Liver (tissue), 9 donors: ENCODE data around the gene LRP11. TPM values are rescaled to one million over a fixed set of nuclear protein-coding genes. Genes with fewer than 3 reads are reported as not detected.

Experiments used
- DNase-seq: peaks from one replicate; pipeline ENCODE4 v3.0.0-alpha.2; 2017; ENCODE audit warnings: low spot score
- H3K27ac ChIP-seq, 2 donors: one replicate each; pipeline ENCODE4 v1.7.0; 2013; ENCODE audit warnings: inconsistent platforms in 2 of 2, low read length in 2 of 2, control low read depth in 1 of 2, low read depth in 1 of 2, mild to moderate bottlenecking in 1 of 2
- H3K27me3 ChIP-seq, 4 donors: one replicate each; pipeline versions ENCODE4 v1.6.1 to v1.7.0; 2013; ENCODE audit warnings: low read length in 3 of 4, inconsistent platforms in 1 of 4, mild to moderate bottlenecking in 1 of 4, moderate library complexity in 1 of 4; ENCODE audit not compliant: control insufficient read depth in 4 of 4, insufficient read depth in 4 of 4
- H3K36me3 ChIP-seq, 4 donors: one replicate each; pipeline versions ENCODE4 v1.6.1 to v1.7.0; 2013; ENCODE audit warnings: low read length in 3 of 4, mild to moderate bottlenecking in 3 of 4, low read depth in 1 of 4, moderate library complexity in 1 of 4; ENCODE audit not compliant: control insufficient read depth in 4 of 4, insufficient read depth in 3 of 4
- H3K4me1 ChIP-seq, 4 donors: one replicate each; pipeline versions ENCODE4 v1.6.1 to v1.7.0; 2013; ENCODE audit warnings: low read length in 3 of 4, mild to moderate bottlenecking in 3 of 4, moderate library complexity in 1 of 4; ENCODE audit not compliant: control insufficient read depth in 4 of 4, insufficient read depth in 4 of 4
- H3K4me3 ChIP-seq, 3 donors: one replicate each; pipeline versions ENCODE4 v1.6.1 to v1.7.0; 2013; ENCODE audit warnings: low read length in 3 of 3, control low read depth in 1 of 3, low read depth in 1 of 3, mild to moderate bottlenecking in 1 of 3
- H3K9ac ChIP-seq, 2 donors: one replicate each; pipeline ENCODE4 v1.7.0; 2013; ENCODE audit warnings: low read length in 2 of 2, mild to moderate bottlenecking in 2 of 2, moderate library complexity in 2 of 2, control low read depth in 1 of 2, low read depth in 1 of 2
- H3K9me3 ChIP-seq, 4 donors: one replicate each; pipeline versions ENCODE4 v1.6.1 to v1.7.0; 2013; ENCODE audit warnings: low read length in 3 of 4; ENCODE audit not compliant: control insufficient read depth in 4 of 4
- ATF3 ChIP-seq: IDR thresholded peaks from 2 replicates; pipeline ENCODE4 v1.6.1; 2016; ENCODE audit warnings: antibody characterized with exemption
- EGR1 ChIP-seq, 2 donors: IDR thresholded peaks; 2 replicates each; pipeline ENCODE4 v1.6.1; 2016 to 2018; ENCODE audit warnings: antibody characterized with exemption in 2 of 2, low read depth in 2 of 2
- FOXA1 ChIP-seq: IDR thresholded peaks from 2 replicates; pipeline ENCODE4 v1.6.1; 2016; ENCODE audit warnings: antibody characterized with exemption
- FOXA2 ChIP-seq: IDR thresholded peaks from 2 replicates; pipeline ENCODE4 v1.6.1; 2016; ENCODE audit warnings: antibody characterized with exemption
- GABPA ChIP-seq, 2 donors: IDR thresholded peaks in 1 of 2; conservative IDR thresholded peaks in 1 of 2; 2 replicates each; pipeline ENCODE4 v1.6.1; 2016; ENCODE audit warnings: antibody characterized with exemption in 2 of 2, mild to moderate bottlenecking in 1 of 2, moderate library complexity in 1 of 2
- JUND ChIP-seq, 2 donors: IDR thresholded peaks; 2 replicates each; pipeline ENCODE4 v1.6.1; 2016; ENCODE audit warnings: antibody characterized with exemption in 2 of 2
- MAX ChIP-seq: IDR thresholded peaks from 2 replicates; pipeline ENCODE4 v1.6.1; 2016; ENCODE audit warnings: antibody characterized with exemption
- NR2F2 ChIP-seq: IDR thresholded peaks from 2 replicates; pipeline ENCODE4 v1.6.1; 2016; ENCODE audit warnings: antibody characterized with exemption
- RAD21 ChIP-seq, 2 donors: IDR thresholded peaks; 2 replicates each; pipeline ENCODE4 v1.6.1; 2016; ENCODE audit warnings: antibody characterized with exemption in 2 of 2, mild to moderate bottlenecking in 2 of 2
- REST ChIP-seq: IDR thresholded peaks from 2 replicates; pipeline ENCODE4 v1.6.1; 2016; ENCODE audit warnings: antibody characterized with exemption, mild to moderate bottlenecking
- RXRA ChIP-seq, 2 donors: IDR thresholded peaks; 2 replicates each; pipeline ENCODE4 v1.6.1; 2017 to 2018; ENCODE audit warnings: antibody characterized with exemption in 2 of 2, mild to moderate bottlenecking in 1 of 2
- TAF1 ChIP-seq: conservative IDR thresholded peaks from 2 replicates; pipeline ENCODE4 v1.6.1; 2016; ENCODE audit warnings: antibody characterized with exemption, mild to moderate bottlenecking
- YY1 ChIP-seq: IDR thresholded peaks from 2 replicates; pipeline ENCODE4 v1.6.1; 2016; ENCODE audit warnings: antibody characterized with exemption, mild to moderate bottlenecking
- ZBTB33 ChIP-seq: IDR thresholded peaks from 2 replicates; pipeline ENCODE4 v1.6.1; 2016; ENCODE audit warnings: antibody characterized with exemption
- WGBS: extraction: QIAGEN DNeasy Blood & Tissue Kit; methylation state at CpG from one replicate; pipeline ENCODE4 v1.1.7; 2013; 5-methylcytosine and 5-hydroxymethylcytosine counted together
- polyA plus RNA-seq, 2 donors: library from polyadenylated mRNA; stranded (reverse) in 1 of 2; unstranded in 1 of 2; fragments of 200-250 nt in 1 of 2; fragments of >200 nt in 1 of 2; fragmentation: Nextera tagmentation in 1 of 2; extraction: Ambion mirVana in 1 of 2; gene quantifications; one replicate each; pipeline versions ENCODE4 v1.2.1 to v1.2.3, GENCODE V29; 2013 to 2015
- total RNA-seq, 2 donors: library from RNA; depleted of rRNA; stranded (reverse); fragments of >200 nt; gene quantifications; one replicate each; pipeline ENCODE4 v1.2.3, GENCODE V29; 2014
- TF ChIP-seq, protein P1 (sequence below): fragments of 150-350 bp; IDR thresholded peaks from 2 replicates; pipeline ENCODE4 v1.5.1; 2017; ENCODE audit warnings: improper control_type of control experiment, low read depth, low read length; ENCODE audit not compliant: missing input control
- donor health status: healthy.
- donor health status: healthy.
- donor health status: healthy.
- donor health status: healthy.
- donor health status: healthy.

The LRP11 gene
- total and polyA plus RNA-seq, 4 donors = 3.4 to 13.3 (median 6.0) TPM

GRCh38 chr6:149842331-149842730, 21.8 kb downstream of the LRP11 start:
- H3K4me3 ChIP-seq = no peak overlapping the region
- H3K27me3 ChIP-seq = no peaks in the 10 kb centered on the region
- H3K9ac ChIP-seq = no peak overlapping the region
- peaks cover 0 to 9% (median under 1%) of the 10 kb centered on the region in 4 donors for H3K4me1 ChIP-seq
- no peak for DNase-seq
- H3K9me3 ChIP-seq = no peaks in the 10 kb centered on the region
- peaks cover 0 to 3% (median 0%) of the 10 kb centered on the region in 4 donors for H3K36me3 ChIP-seq
- 89% methylated on average over 7 of the region's 7 CpGs for WGBS
- TF ChIP-seq TAF1 (no peak), EGR1 (IDR thresholded peaks at IDR 0.05; ENCODE audit: low read depth in 2 of 2) (no peak)
- H3K27ac ChIP-seq = no peak overlapping the region

GRCh38 chr6:149840345-149841075, 23.6 kb downstream of the LRP11 start:
- TF ChIP-seq ATF3 = no peak
- peak; percentile 83 to 91 for TF ChIP-seq RAD21 (IDR thresholded peaks at IDR 0.05)
- TF ChIP-seq RXRA (IDR thresholded peaks at IDR 0.05) = no peak
- TF ChIP-seq EGR1 (IDR thresholded peaks at IDR 0.05; ENCODE audit: low read depth in 2 of 2) = no peak
- no peak for TF ChIP-seq ZBTB33
- TF ChIP-seq JUND (IDR thresholded peaks at IDR 0.05) = peak; percentile 38 to 52
- no peak for TF ChIP-seq MAX
- TF ChIP-seq NR2F2 = no peak
- peak; percentile 15 for TF ChIP-seq FOXA1
- no peak for TF ChIP-seq YY1
- TF ChIP-seq, protein P1, sequence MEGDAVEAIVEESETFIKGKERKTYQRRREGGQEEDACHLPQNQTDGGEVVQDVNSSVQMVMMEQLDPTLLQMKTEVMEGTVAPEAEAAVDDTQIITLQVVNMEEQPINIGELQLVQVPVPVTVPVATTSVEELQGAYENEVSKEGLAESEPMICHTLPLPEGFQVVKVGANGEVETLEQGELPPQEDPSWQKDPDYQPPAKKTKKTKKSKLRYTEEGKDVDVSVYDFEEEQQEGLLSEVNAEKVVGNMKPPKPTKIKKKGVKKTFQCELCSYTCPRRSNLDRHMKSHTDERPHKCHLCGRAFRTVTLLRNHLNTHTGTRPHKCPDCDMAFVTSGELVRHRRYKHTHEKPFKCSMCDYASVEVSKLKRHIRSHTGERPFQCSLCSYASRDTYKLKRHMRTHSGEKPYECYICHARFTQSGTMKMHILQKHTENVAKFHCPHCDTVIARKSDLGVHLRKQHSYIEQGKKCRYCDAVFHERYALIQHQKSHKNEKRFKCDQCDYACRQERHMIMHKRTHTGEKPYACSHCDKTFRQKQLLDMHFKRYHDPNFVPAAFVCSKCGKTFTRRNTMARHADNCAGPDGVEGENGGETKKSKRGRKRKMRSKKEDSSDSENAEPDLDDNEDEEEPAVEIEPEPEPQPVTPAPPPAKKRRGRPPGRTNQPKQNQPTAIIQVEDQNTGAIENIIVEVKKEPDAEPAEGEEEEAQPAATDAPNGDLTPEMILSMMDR = peak; percentile 58
- no peak for TF ChIP-seq GABPA (IDR thresholded peaks at IDR 0.05 in 1 of 2, conservative IDR thresholded peaks at IDR 0.05 in 1 of 2)
- no peak for TF ChIP-seq REST
- TF ChIP-seq FOXA2 = peak; percentile 36
- Histone ChIP-seq H3K36me3 (peaks cover 0 to 5% (median 2%) of the 10 kb centered on the region in 4 donors), H3K27me3 (no peaks in the 10 kb centered on the region), H3K27ac (peak overlapping the region; percentile 40 to 69), H3K4me3 (no peak overlapping the region), H3K9ac (no peak overlapping the region), H3K9me3 (no peaks in the 10 kb centered on the region), H3K4me1 (peaks cover 0 to 9% (median under 1%) of the 10 kb centered on the region in 4 donors)
- peak; percentile 73 for DNase-seq
- WGBS = 34% methylated on average over 8 of the region's 8 CpGs
